GM18870 (cell line): Measurements from ENCODE around the gene KMT2D.

Experiments used
- ATAC-seq: cut with Tn5 transposase; IDR thresholded peaks from one replicate; pipeline ENCODE4 v1.9.1; 2021; ENCODE audit warnings: moderate library complexity; ENCODE audit not compliant: unreplicated experiment

KMT2D gene

DNA sequence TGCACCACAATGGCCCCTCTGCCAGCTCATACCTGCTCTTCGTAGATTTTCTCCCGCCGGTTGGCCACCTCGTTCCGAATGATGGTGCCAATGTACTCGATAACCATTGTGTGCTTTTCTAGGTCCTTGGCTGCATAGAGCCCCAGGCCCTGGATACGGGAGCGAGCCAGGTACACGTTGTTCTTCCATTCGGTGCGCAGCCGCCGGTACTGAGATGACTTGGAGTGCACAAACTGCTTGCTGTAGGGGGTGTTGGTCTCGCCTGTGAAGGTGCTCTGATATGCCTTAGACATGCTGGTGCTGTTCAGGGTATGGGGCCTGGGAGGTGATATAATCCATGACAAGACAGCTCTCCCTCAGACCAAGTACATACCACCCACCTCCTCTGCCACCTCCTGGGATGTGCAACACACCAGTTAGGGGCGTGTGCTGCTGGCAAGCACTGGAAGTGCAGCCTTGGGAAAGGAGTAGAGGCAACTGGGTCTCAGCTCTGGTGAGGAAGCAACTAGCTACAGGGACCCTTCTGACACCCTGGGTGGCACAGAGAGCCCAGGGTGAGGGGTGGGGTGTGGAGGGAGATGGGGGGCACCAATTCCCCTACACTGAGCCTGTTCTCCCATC, 37.9 kb downstream of the KMT2D start:
- ATAC-seq: no peak

DNA sequence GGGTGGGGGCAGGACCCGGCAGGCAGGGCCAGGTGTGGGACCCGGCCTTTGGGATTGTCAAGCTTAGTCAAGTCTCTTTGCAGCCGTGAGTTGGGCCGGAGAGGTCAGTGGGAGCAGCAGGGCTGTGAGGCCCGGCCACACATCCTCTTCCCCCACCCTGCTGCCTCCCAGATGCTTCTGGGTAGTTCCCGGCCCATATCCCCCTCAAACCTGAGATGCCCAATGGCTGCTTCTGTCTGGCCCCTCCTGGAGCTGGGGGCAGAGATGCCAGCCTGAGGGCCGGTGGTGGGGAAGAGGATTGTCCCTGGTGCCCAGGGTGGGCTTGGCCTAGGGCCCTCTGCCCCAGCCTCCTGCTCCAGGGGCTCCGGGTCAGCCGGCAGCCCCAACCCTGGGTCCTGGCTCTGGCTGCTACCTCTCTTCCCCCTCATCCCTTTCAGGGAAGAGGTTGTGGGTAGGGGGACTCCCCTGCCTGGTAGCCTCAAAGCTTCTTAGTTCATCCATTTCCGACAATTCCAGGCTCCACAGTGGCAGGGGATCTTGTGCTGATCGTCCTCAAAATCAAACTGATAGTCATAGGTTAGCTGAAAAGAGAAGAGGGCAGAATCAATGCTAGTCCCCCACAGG, 39.2 kb downstream of the KMT2D start:
- ATAC-seq: no peak

GRCh38 chr12:49020441-49020840, 40.2 kb downstream of the KMT2D start:
- ATAC-seq: no peak

- no peak for ATAC-seq
Measured at GRCh38 chr12:49019443-49020324, 40.9 kb downstream of the KMT2D start.

DNA sequence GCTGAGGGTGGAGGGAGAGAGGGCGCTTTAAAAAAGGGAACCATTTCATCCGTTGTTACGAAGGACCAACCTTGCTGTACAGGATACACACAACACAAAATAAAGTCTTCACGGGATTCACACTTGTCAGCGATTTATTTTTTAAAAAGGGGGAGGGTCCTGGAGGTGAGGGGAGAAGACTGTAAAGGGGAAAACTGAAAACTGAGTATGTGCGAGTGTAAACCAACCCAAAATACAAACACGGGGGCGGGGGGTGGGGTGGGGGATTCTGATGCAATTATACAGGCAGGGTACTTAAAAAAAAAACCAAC, 41.5 kb downstream of the KMT2D start:
- no peak for ATAC-seq

GRCh38 chr12:49018261-49019119, 42.1 kb downstream of the KMT2D start, which contains the start of gene PRKAG1:
TSS of gene PRKAG1 (minus strand) at chr12:49018776. CDS start at chr12:49018740, 36 bp downstream.
- ATAC-seq: peak; percentile 86

- no peak for ATAC-seq
Measured at GRCh38 chr12:49017891-49018260, 42.7 kb downstream of the KMT2D start.

GRCh38 chr12:49015196-49015595, 45.4 kb downstream of the KMT2D start:
- ATAC-seq: no peak

DNA sequence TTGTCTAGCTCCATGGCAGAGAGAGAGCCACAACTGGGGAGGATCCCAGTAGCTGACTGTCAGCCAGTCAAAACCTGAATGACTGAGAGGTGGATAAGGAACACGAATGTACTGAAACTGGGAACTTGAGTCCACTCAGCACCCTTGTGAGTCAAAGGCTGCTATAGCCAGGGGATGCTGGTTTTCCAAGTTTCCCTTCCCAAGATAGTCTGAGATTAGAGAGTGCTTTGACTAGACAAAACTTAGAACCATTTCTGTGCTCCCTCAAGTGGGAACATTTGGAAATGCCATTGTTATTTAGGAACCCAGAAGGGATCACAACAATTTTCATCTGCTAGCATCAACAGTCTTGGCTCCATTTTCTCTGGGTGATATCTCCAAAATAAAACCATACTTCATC, 46.0 kb downstream of the KMT2D start:
- ATAC-seq: no peak

GRCh38 chr12:49013428-49013827, 47.2 kb downstream of the KMT2D start:
- no peak for ATAC-seq

GRCh38 chr12:49012739-49013138, 47.9 kb downstream of the KMT2D start:
- ATAC-seq: no peak
